ENCODE measurements around the gene CNKSR1.
A peak's percentile ranks its signal among the peaks of the same experiment; 100 is the strongest.

CNKSR1 gene

GRCh38 chr1:26233903-26234643 is 56.8 kb downstream of the CNKSR1 start, which contains the start of gene CEP85:
Gene CEP85, plus strand, starts transcription at chr1:26234200. Its CDS starts 5,584 bp downstream, at chr1:26239784.
- DNase-seq: peak; percentile 98

- no peak for DNase-seq
These were observed 57.5 kb downstream of the CNKSR1 start for GRCh38 chr1:26234644-26235370.

- no peak for DNase-seq
These were observed 60.1 kb downstream of the CNKSR1 start for GRCh38 chr1:26237230-26237966.

Data from GDM1 (cell line).